ENCODE results near the gene DEPDC1B.
"Not testable (repeated sequence)": the region's sequence is repeated elsewhere in the genome, so short reads cannot be mapped to it uniquely, and the experiment has no call there.

DEPDC1B gene

DNA sequence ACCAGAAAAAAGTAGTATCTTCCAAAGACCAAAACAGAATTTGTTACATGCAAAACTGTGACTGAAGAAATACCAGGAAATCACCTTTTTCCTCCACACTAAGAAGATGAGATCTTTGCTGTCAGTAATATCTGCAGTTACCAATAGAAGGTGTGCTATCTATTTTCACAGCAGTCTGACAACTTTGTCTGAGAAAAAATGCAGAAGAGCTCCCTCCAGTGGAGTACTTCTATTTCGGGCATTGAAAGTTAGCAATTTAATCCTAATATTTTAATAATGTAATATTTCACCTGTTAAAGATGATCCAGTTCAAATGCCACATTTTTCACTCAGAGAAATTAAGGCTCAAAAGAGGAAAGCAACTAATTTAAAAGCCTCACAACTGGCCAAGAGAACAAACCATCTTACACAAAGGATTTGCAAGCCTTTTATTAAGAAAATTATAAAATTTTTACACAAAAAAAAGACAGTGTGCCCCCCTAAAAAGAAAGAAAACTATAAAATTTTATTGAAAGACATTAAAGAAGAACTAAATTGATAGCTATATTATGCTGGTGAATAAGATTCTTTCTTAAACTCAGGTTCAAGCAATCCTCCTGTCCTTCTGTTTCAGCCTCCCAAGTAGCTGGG, 50.6 kb downstream of the DEPDC1B start:
- no peak for DNase-seq (ENCODE audit: extremely low read depth in 1 of 2, low read depth in 1 of 2)

DNA sequence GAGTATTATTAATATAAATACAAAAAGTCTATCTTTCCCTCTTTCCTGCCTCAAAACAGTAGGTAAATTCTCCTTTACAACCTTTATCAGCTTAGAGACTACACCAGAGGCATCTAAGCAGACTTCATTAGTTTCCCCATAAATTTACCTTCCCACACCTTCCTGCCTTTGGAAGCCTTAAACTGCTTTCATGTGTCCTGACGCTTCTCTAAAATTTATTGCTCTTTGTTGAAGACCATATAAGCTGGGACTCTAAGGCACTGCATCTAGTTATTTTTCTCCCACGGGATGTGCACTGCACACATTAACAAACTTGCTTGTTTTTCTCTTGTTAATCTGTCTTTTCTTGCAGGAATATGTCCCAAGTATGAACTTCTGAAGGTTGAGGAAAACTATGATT, 51.8 kb downstream of the DEPDC1B start:
- DNase-seq (ENCODE audit: extremely low read depth in 1 of 2, low read depth in 1 of 2) = no peak

DNA sequence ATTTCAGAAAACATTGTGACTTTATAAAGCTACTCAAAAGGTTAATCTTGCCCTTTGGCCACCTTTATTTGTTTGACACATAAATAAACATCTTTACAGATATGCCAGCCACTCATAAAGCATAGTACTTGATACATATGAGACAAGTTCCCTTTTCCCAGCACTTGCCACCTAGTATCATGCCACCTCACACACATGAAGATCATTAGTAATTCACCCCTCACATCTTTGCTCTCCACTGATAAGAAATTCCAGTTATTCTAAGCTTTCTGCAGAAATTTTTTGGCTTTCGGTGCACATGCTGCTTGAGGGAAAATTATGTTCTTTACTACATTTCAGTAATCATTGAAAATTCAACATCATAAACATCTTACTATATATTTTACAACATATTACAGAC, 59.1 kb downstream of the DEPDC1B start:
- no peak for DNase-seq (ENCODE audit: extremely low read depth in 1 of 2, low read depth in 1 of 2)

DNA sequence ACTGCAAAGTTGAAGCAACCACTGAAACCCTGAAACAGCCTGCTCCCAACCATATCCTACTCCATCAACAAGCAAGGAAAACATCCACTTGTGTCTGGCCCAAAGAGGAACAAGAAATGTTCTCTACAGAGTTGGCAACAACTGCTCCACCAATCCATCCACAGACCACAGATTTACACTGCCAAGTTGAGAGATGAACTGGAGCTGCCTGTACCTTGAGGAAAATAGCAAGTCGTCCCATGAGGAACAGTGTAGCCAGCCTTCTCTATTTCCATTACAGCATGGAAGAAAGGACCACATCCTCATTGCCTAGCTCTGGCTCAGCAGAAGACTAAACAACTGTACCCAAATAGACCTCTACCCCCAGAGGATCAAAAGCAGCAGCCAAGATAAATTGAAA, 60.4 kb downstream of the DEPDC1B start:
- no peak for DNase-seq (ENCODE audit: extremely low read depth in 1 of 2, low read depth in 1 of 2)

DNA sequence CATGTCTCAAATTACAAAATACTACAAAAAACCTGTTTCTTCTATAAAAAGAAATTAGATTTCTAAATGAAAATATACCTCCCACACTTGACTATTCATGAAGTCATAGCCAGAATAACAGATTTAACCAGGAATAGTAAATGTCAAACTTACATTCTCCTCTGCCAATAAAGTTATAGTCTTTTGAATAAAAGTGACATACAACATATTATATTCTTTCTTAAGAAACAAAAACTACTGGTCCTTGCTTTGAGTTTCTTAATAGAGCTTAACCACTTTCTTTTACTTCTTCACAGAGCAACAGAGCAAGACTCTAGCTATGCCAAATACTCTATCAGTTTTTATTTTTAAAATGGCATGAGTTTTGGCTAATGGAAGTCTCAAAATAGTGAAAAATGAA, 61.7 kb downstream of the DEPDC1B start:
- DNase-seq (ENCODE audit: extremely low read depth in 1 of 2, low read depth in 1 of 2) = no peak

DNA sequence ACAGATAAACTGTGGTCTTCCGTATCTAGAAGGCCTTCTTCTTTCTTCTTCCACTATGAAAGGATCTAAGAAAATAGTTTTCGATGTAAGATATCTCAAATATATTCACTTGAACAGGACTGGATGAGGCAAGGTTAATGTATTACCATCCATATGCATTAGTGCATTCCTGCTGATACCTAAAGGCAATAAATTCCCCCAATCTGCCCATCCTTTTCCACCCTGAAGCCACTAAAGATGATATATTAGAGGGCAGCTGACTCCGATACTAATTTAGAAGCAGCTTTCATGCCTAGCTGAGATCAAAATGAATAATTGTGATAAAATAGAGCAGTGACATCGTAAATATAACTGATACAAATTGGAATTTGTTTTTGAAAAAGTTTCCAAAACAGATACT, 63.3 kb downstream of the DEPDC1B start:
- no peak for DNase-seq (ENCODE audit: extremely low read depth in 1 of 2, low read depth in 1 of 2)

DNA sequence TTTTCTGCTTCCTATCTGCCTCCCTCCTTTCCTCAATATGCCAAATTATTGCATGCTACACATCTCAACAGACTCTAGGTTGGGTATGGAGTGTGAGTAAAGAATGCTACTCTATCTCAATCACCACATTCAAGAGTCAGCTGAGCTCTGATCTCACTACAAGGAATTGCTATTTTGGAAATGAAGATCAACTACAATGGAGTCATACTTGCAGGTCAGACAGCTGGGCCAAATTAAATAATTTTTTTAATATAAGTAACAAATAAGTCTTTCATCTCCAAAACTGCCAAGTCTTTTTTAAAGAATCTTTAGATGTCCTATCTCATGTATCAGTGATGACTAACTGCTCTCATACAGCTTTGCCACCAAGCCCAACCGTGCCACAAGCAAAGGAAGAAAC, 64.0 kb downstream of the DEPDC1B start:
- DNase-seq (ENCODE audit: extremely low read depth in 1 of 2, low read depth in 1 of 2) = no peak

DNA sequence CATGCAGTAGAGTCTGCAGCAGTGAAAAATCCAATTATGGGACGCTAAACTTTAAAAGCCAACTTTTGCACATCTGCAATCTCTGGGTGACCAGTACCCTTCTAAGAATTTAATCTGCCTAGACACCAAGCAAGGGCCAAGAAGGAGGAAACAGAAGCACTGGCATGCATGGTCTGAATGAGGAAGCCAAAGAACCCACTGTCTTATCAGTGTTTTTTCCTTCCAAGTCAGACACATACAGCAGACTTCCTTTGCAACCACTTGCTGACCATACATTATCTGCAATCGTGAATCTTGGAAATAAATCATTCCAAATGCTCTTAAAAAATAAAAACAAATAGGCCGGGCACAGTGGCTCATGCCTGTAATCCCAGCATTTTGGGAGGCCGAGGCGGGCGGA, 65.9 kb downstream of the DEPDC1B start:
- DNase-seq (ENCODE audit: extremely low read depth in 1 of 2, low read depth in 1 of 2) = no peak

DNA sequence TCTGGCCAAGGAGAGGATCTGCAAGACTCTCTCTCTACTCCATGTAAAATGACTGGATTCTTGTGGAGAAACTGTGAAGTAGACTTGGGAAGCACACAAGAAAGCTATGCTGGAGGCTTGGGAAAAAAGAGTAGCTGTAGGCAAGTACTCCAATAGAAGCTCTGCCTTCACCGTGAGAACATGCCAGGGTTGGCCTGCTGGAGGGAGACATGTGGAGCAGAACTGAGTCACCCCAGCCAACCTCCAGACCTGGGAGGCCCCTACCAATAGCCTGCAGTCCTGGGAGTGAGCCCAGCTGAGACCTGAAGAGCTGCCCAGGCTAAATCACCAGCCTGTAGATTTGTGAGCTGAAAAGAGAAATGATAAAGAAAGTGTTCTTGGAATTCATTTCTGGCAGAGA, 66.6 kb downstream of the DEPDC1B start:
- DNase-seq (ENCODE audit: extremely low read depth in 1 of 2, low read depth in 1 of 2) = no peak

DNA sequence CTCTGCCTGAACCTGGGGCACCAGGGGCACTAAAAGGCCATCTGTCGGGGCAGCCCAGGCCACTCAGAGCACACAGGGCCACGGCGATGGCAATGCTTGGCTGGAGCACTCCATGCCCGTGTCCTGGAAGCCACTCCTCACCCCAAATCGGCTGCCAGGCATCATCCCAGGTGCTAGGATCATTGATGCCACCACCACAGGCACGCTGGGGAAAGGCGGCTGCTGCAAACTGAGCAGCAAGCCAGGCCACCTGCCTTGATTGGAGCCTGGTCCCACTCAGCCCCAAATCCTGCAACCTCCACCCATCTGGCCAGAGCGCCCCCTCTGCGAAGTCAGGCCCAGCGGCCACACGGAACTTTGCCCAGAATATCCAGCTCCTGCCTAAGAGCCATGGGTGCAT, 67.8 kb downstream of the DEPDC1B start:
- DNase-seq (ENCODE audit: extremely low read depth in 1 of 2, low read depth in 1 of 2) = no peak

DNA sequence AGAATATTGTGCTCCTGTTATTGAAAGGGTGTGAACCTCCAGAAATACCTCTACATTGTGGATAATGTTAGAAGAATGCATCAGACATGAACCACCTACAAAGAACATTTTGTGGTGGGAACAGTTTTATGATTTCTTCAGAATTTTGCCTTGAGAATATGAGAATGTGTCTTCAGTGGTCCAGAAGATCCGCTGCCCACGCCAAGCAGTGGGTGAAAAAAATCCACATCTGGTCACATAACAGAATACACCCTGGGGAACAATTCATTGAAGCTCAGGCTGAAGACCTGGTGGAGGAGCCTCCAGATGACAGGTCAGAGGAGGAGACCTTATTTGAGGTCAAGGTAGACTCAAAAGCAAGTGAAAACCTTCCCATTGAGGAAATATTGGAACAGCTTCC, 69.1 kb downstream of the DEPDC1B start:
- no peak for DNase-seq (ENCODE audit: extremely low read depth in 1 of 2, low read depth in 1 of 2)

DNA sequence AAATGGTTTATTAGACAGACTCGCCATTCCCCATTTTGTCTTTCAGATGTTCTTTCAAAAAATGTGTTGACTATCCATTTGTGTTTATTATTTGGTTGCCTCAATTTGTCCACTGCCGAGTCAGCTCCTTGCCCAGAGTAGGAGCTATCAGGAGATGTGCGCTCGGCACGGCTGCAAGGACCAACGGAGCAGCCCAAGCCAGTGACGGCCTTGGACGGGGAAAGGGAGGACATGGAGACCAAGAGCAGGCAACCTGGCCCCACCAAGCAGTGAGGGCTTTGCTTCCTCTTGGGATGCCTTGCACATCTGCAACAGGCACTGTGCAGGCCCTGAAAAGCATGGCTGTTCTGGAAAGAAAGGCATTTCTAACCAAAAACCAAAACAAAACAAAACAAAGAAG, 69.8 kb downstream of the DEPDC1B start:
- DNase-seq (ENCODE audit: extremely low read depth in 1 of 2, low read depth in 1 of 2) = no peak

DNA sequence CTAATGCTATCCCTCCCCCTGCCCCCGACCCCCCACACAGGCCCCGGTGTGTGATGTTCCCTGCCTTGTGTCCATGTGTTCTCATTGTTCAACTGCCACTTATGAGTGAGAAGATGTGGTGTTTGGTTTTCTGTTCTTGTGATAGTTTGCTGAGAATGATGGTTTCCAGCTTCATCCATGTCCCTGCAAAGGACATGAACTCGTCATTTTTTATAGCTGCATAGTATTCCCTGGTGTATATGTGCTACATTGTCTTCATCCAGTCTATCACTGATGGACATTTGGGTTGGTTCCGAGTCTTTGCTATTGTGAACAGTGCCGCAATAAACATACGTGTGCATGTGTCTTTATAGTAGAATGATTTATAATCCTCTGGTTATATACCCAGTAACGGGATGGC, 75.1 kb downstream of the DEPDC1B start:
- DNase-seq (ENCODE audit: extremely low read depth in 1 of 2, low read depth in 1 of 2) = not testable (repeated sequence)

DNA sequence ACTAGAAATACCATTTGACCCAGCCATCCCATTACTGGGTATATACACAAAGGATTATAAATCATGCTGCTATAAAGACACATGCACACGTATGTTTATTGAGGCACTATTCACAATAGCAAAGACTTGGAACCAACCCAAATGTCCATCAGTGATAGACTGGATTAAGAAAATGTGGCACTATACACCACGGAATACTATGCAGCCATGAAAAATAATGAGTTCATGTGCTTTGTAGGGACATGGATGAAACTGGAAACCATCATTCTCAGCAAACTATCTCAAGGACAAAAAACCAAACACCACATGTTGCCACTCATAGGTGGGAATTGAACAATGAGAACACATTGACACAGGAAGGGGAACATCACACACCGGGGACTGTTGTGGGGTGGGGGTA, 79.2 kb downstream of the DEPDC1B start:
- not testable (repeated sequence) for DNase-seq (ENCODE audit: extremely low read depth in 1 of 2, low read depth in 1 of 2)

DNA sequence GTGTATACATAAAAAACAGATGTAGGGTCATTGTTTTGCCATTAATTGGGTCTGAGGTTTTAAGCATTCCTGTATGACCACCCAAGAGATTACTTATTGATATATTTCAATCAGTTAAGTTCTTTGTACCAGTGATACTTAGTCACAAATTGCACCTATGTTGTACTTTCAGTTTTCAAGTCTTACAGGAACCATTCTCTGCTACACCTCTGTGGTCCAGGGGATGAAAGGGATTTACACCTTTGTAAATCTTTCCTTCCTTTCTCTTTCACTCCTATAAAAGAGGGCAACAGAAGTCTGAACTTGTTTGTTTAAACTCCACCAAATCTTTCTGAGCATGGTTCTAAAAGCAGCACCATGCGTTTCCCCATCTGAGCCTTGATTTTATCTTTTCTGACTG, 86.1 kb downstream of the DEPDC1B start:
- no peak for DNase-seq (ENCODE audit: extremely low read depth in 1 of 2, low read depth in 1 of 2)

DNA sequence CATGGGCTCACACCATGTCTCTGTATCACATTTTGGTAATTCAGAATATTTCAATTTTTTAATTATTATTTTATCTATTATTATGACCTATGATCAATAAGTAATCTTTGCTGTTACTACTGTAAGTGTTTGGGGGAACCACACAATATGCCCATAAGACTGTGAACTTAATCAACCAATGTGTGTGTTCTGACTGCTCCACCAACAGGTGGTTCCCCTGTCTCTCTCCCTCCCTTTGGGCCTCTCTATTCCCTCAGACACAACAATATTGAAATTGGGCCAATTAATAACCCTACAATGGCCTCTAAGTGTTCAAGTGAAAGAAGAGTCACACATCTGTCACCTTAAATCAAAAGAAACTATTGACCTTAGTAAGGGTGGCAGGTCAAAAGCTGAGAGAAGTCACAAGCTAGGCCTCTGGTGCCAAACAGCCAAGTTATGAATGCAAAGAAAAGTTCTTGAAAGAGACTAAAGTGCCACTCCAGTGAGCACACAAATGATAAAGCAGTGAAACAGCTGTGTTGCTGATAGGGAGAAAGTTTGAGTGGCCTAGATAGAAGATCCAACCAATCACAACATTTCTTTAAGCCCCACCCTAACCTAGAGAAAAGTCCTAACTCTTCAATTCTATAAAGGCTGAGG, 88.7 kb downstream of the DEPDC1B start:
- no peak for DNase-seq (ENCODE audit: extremely low read depth in 1 of 2, low read depth in 1 of 2)

DNA sequence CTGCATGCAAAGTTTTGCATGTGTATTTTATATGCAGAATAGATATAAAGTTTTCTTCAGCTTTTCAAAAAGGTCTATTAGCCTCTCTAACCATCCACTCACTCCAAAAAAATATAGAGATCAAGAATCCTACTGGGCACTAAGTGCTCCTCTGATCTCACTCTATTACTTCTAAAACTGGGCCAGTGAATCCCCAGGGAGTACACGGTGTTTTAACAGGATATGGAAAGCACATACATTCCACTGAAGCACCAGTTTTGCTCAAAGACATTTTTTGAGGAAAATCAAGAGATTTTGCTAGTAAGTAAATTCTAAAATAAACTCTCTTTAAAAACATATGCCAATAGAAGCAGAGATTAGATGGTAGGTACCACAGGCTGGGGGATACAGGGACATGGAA, 95.2 kb downstream of the DEPDC1B start:
- no peak for DNase-seq (ENCODE audit: extremely low read depth in 1 of 2, low read depth in 1 of 2)

DNA sequence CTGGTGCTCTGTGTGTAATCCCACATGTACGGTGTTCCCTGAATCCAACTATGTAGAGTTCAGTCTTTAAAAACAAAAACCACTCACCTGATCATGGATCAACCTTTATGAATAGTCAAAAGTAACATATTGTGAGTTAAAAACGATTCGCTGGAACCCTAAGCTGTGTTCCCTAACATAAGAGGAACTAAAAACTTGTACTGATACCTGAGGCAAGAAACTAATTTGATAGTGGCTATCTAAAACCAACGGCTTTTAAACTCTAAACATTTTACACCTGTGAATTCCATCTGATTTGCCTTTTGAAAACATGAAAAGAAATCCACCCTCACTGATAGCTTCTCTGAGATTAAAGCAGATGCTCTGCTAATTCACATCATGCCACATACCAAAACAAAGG, 101.5 kb downstream of the DEPDC1B start:
- no peak for DNase-seq (ENCODE audit: extremely low read depth in 1 of 2, low read depth in 1 of 2)

DNA sequence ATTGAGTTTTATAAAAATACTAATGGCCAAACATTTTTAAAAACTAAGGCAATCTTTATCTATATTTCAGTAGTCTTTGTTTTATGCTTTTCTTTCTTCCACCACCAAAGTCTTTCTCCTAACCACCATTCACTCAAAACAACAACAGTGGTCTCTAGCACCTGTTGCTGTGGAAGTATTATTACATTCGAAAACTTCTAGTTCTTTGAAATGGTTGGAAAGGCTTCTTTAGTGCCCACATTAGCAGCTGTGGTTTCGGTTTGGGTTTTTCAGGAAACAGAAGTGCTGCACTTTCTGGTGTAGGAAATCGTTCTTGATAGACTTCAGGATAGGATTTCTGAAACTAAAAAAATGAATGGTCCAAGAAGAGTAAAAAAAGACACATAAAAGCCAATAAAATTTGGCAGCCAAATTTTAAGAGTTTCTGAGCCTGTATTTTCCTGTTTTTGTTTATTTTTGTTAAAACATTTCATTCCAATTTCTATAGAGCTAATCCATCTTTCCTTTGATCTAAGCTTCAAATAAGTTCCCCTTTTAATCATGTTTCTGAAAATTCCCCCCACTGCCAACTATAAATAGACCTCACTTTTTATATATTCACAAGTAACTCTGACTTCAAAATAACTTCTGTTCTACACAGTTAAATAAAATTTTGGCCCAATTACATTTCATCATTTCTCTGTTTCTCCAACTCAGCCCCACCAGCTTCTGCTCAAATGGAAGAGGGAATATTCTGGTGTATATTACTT, 102.2 kb downstream of the DEPDC1B start:
- no peak for DNase-seq (ENCODE audit: extremely low read depth in 1 of 2, low read depth in 1 of 2)

DNA sequence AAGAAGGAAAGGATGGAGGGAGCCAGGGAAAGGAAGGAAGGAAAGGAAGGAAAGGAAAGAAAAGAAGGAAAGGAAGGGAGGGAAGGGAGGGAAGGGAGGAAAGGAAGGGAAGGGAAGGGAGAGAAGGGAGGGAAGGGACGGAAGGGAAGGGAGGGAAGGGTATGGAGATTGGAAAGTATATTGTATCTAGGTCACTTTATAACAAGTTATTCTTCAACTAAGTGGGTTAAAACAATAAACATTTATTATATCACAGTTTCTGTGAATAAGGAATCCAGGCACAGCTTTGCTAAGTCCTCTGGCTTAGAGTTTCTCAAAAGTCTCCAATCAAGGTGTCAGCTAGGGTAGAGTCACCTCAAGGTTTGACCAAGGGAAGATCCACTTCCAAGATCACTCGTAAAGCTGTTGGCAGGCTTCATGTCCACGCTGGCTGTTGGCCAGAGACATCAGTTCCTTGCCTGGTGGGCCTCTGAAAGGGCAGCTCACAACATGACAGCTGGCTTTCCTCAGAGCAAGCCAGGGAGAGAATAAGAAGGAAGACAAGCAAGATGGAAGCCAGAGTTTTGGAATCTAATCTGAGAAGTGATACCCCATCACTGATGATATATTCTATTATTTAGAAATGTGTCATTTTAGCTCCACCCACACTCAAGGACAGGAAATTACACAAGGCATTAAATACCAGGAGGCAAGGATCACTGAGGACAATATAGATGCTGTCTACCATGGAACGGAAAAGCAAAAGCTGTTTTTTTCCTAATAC, 105.1 kb downstream of the DEPDC1B start:
- DNase-seq (ENCODE audit: extremely low read depth in 1 of 2, low read depth in 1 of 2) = no peak

DNA sequence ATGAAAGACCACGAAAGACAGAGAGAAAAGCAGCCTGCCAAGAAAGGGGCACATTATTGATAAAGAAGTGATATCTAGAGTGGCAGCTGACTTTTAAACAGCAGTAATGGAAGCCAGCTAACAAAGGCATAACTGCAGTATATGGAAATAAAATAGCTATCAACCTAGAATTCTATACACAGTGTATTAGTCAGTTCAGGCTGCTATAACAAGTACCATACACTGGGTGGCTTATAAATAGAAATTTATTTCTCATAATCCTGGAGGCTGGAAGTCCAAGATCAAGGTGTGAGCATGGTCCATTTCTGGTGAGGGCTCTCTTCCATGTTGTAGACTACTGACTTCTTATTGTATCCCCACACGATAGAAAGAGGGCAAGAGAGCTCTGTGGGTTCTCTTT, 109.8 kb downstream of the DEPDC1B start:
- no peak for DNase-seq (ENCODE audit: extremely low read depth in 1 of 2, low read depth in 1 of 2)

DNA sequence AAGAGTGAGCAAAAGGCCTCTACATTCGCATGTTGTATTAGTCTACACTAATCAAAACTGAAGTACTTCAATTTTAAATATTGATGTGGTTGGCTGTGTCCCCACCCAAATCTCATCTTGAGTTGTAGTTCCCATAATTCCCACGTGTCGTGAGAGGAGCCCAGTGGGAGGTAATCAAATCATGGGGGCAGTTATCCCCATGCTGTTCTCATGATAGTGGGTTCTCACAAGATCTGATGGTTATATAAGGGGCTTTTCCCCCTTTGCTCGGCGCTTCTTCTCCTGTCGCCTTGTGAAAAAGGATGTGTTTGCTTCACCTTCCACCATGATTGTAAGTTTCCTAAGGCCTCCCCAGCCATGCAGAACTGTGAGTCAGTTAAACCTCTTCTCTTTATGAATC, 112.7 kb downstream of the DEPDC1B start:
- DNase-seq (ENCODE audit: extremely low read depth in 1 of 2, low read depth in 1 of 2) = not testable (repeated sequence)
